Activated naive CD8-positive, alpha-beta T cell treated with anti-CD3 and anti-CD28 coated beads for 36 hours (primary cell): ENCODE measurements around the gene GPR85. TPM values are rescaled to one million over a fixed set of nuclear protein-coding genes. Genes with fewer than 3 reads are reported as not detected.
"Not testable (repeated sequence)": the region's sequence is repeated elsewhere in the genome, so short reads cannot be mapped to it uniquely, and the experiment has no call there.

Experiments used
- DNase-seq: peaks from one replicate; pipeline ENCODE4 v3.0.0; 2021
- H3K27ac Mint-ChIP-seq: one replicate; pipeline ENCODE4 v1.8.0; 2022; ENCODE audit warnings: mild to moderate bottlenecking, moderate library complexity, mixed read lengths
- H3K27me3 Mint-ChIP-seq: one replicate; pipeline ENCODE4 v1.8.0; 2022; ENCODE audit warnings: mild to moderate bottlenecking, mixed read lengths
- H3K36me3 Mint-ChIP-seq: one replicate; pipeline ENCODE4 v1.8.0; 2021; ENCODE audit warnings: mild to moderate bottlenecking, mixed read lengths
- H3K4me1 Mint-ChIP-seq: one replicate; pipeline ENCODE4 v1.8.0; 2021; ENCODE audit warnings: mixed read lengths
- H3K4me3 Mint-ChIP-seq: one replicate; pipeline ENCODE4 v1.8.0; 2022; ENCODE audit warnings: mild to moderate bottlenecking, moderate library complexity, mixed read lengths
- H3K9me3 Mint-ChIP-seq: one replicate; pipeline ENCODE4 v1.8.0; 2022; ENCODE audit warnings: mixed read lengths
- total RNA-seq, 2 experiments: library from RNA; stranded (reverse); gene quantifications; one replicate each; pipeline ENCODE4 v1.2.3, GENCODE V29; 2021

Gene GPR85
- total RNA-seq, 2 experiments from 2014 or later: 0.16 TPM; not detected in 1

DNA sequence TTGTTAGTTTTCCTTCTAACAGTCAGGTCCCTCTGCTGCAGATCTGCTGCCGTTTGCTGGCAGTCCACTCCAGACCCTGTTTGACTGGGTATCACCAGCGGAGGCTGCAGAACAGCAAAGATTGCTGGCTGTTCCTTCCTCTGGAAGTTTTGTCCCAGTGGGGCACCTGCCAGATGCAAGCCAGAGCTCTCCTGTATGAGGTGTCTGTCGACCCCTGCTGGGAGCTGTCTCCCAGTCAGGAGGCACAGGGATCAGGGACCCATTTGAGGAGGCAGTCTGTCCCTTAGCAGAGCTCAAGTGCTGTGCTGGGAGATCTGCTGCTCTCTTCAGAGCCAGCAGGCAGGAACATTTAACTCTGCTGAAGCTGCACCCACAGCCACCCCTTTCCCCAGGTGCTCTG, 32.4 kb downstream of the GPR85 start:
- H3K4me1 Mint-ChIP-seq, H3K36me3 Mint-ChIP-seq, H3K4me3 Mint-ChIP-seq, DNase-seq, H3K9me3 Mint-ChIP-seq, H3K27ac Mint-ChIP-seq: not testable (repeated sequence)
- H3K27me3 Mint-ChIP-seq: peaks cover 19% of the 10 kb centered on the region

DNA sequence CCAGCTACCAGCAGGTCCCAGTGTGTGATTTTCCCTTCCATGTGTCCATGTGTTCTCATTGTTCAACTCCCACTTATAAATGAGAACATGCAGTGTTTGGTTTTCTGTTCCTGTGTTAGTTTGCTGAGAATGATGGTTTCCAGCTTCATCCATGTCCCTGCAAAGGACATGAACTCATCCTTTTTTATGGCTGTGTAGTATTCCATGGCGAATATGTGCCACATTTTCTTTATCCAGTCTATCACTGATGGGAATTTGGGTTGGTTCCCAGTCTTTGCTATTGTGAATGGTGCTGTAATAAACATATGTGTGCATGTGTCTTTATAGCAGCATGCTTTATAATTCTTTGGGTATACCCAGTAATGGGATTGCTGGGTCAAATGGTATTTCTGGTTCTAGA, 37.4 kb downstream of the GPR85 start:
- not testable (repeated sequence) for H3K27me3 Mint-ChIP-seq, H3K27ac Mint-ChIP-seq, H3K36me3 Mint-ChIP-seq, H3K4me1 Mint-ChIP-seq, H3K9me3 Mint-ChIP-seq, H3K4me3 Mint-ChIP-seq, DNase-seq

DNA sequence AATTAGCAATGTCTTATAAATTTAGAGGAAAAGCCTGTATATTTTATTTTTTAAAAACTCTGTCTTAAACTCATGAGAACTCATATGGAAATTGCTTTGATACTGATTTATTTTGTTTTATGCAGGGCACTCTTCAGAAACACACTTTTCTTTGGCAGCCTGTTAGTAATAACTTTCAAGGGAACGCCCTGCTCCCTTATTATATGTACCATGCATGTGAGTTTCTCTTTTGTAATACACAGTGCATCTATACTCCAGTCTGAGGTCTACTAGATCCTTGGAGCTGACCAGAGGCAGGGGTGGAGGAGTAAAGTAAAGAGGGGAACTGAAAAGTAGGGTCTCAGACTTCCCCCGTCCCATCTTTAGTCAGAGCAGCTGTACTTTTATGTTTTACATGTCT, 40.2 kb downstream of the GPR85 start:
- H3K4me1 Mint-ChIP-seq: no peaks in the 10 kb centered on the region
- no peak overlapping the region for H3K4me3 Mint-ChIP-seq
- no peak overlapping the region for H3K27ac Mint-ChIP-seq
- no peak for DNase-seq
- no peaks in the 10 kb centered on the region for H3K36me3 Mint-ChIP-seq
- peaks cover 3% of the 10 kb centered on the region for H3K9me3 Mint-ChIP-seq
- H3K27me3 Mint-ChIP-seq: peaks cover 6% of the 10 kb centered on the region

DNA sequence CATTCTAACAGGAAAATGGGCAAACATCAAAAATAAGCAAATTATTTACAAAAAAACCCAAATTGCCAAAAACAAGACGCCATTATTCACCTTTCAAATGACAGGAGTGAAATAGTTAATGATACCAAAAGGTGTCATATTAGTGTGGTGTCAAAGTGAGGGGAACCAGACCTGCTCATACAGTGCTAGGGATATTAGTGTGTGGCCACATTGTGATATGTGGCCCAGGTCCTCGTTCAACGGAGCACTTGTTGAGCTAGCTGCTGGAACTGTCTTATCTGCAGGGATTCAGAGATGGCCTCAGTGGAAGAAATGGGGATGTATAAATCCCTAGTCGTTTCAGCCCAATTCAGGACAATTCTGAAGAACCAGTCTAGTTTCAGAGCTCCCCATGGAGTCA, 41.2 kb downstream of the GPR85 start:
- no peak for DNase-seq
- no peaks in the 10 kb centered on the region for H3K9me3 Mint-ChIP-seq
- H3K36me3 Mint-ChIP-seq: no peaks in the 10 kb centered on the region
- H3K27ac Mint-ChIP-seq: no peak overlapping the region
- no peak overlapping the region for H3K4me3 Mint-ChIP-seq
- H3K27me3 Mint-ChIP-seq: peaks cover 6% of the 10 kb centered on the region
- H3K4me1 Mint-ChIP-seq: no peaks in the 10 kb centered on the region

DNA sequence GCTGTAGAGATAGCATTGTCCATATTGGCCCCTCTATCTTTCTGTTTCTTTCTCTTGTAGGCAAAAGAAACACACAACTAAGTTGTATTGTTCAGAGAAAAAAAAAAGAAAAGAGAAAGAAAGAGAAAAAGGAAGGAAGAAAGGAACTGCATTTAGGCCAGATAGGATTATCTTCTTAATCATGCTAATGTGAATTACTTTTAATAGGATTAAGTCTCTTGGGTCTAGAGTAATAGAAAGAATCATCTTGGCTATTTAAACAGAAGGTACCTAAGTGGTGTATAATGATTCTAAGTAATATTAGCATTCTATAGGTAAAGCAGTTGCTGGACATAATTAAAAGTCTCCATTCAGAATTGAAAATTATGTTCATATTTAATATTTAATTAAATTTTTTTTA, 42.2 kb downstream of the GPR85 start:
- no peaks in the 10 kb centered on the region for H3K9me3 Mint-ChIP-seq

DNA sequence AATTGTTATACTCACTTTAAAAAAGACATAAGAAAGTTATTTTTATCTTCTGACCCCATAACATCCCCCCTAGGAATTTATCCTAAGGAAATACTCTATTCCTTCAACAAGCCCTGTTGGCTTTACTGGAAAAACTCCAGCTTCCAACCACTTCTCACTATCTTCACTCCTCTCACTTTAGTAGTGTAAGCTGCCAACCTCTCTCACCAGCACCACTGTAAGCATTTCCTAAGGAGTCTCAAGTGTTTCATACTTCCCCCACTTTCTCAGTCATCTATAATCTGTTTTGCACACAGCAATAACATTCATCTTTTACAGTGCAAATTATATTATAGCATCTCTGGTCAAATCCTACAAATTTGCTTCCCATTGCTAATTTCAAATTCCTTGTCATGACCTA, 45.8 kb downstream of the GPR85 start:
- no peak overlapping the region for H3K27ac Mint-ChIP-seq
- no peak for DNase-seq
- no peaks in the 10 kb centered on the region for H3K9me3 Mint-ChIP-seq
- peaks cover 11% of the 10 kb centered on the region for H3K27me3 Mint-ChIP-seq
- no peaks in the 10 kb centered on the region for H3K4me1 Mint-ChIP-seq
- H3K36me3 Mint-ChIP-seq: no peaks in the 10 kb centered on the region
- H3K4me3 Mint-ChIP-seq: no peak overlapping the region

More for the DNA sequence above, 42.2 kb downstream of the GPR85 start:
- no peak overlapping the region for H3K4me3 Mint-ChIP-seq
- H3K4me1 Mint-ChIP-seq: no peaks in the 10 kb centered on the region
- H3K27me3 Mint-ChIP-seq: peaks cover 6% of the 10 kb centered on the region
- DNase-seq: no peak
- H3K27ac Mint-ChIP-seq: no peak overlapping the region
- no peaks in the 10 kb centered on the region for H3K36me3 Mint-ChIP-seq

DNA sequence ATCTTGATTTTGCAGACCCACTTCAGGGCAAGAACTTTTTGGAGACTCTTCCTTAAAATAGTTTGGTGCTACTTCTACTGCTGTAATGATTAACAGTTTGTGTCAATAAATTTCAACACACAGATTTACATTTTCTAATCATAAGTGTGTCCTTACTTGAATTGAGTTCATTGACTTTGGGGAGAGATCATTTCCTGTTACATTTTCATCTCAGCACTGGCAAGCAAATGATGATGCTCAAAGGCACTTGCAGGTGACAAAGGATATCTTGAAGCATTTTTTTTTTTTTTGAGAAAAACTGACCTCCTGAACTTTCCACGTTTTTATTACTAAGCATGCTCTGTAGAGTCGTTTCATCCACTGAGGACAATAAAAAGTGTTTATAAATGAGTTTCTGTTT, 52.7 kb downstream of the GPR85 start:
- H3K27me3 Mint-ChIP-seq: peaks cover 21% of the 10 kb centered on the region
- H3K9me3 Mint-ChIP-seq: no peaks in the 10 kb centered on the region
- no peak for DNase-seq
- H3K4me1 Mint-ChIP-seq: no peaks in the 10 kb centered on the region
- H3K36me3 Mint-ChIP-seq: no peaks in the 10 kb centered on the region
- no peak overlapping the region for H3K4me3 Mint-ChIP-seq
- H3K27ac Mint-ChIP-seq: no peak overlapping the region

Other genes starting within 250 kb of the GPR85 start
- 10 to 100 TPM; 51.4 to 55.5 TPM for gene SMIM30, start 31.7 kb upstream of the GPR85 start, total RNA-seq